NCI-H2196 treated with DMSO at 0.1 percent for 48 hours (cell line): Measurements from ENCODE around the gene DNAJC11.

ENCODE experiments used
- DNase-seq: peaks from one replicate; lab custom pipeline; 2025; ENCODE audit not compliant: unreplicated experiment; lab: John Stamatoyannopoulos, UW

Gene DNAJC11

GRCh38 chr1:6627031-6627430 is 74.6 kb downstream of the DNAJC11 start:
- no peak for DNase-seq

- DNase-seq: no peak
These were observed 75.9 kb downstream of the DNAJC11 start for GRCh38 chr1:6625584-6626149.

GRCh38 chr1:6624710-6625583 is 76.7 kb downstream of the DNAJC11 start, which contains the start of gene THAP3:
TSS of gene THAP3 (plus strand) at chr1:6624868. CDS start at chr1:6625219, 351 bp downstream.
- DNase-seq: peak; percentile 80

- no peak for DNase-seq
These were observed 78.2 kb downstream of the DNAJC11 start for GRCh38 chr1:6623269-6623965.

GRCh38 chr1:6622396-6623152 is 79.0 kb downstream of the DNAJC11 start:
- no peak for DNase-seq

GRCh38 chr1:6621429-6622391 is 79.9 kb downstream of the DNAJC11 start:
- DNase-seq: no peak

- DNase-seq: no peak
These were observed 82.6 kb downstream of the DNAJC11 start for GRCh38 chr1:6619045-6619444.

GRCh38 chr1:6614929-6615785 is 86.5 kb downstream of the DNAJC11 start:
- no peak for DNase-seq

- no peak for DNase-seq
These were observed 87.3 kb downstream of the DNAJC11 start for GRCh38 chr1:6614019-6614928.

GRCh38 chr1:6613361-6614018 is 88.1 kb downstream of the DNAJC11 start, which contains the start of gene PHF13:
TSS of gene PHF13 (plus strand) at chr1:6613731. CDS start at chr1:6614067, 336 bp downstream.
- DNase-seq: peak; percentile 97

- no peak for DNase-seq
These were observed 88.8 kb downstream of the DNAJC11 start for GRCh38 chr1:6612641-6613360.

- DNase-seq: no peak
These were observed 97.6 kb downstream of the DNAJC11 start for GRCh38 chr1:6603915-6604558.

GRCh38 chr1:6603238-6603914 is 98.2 kb downstream of the DNAJC11 start:
- DNase-seq: no peak

- peak; percentile 80 for DNase-seq
These were observed 98.9 kb downstream of the DNAJC11 start, which contains the start of gene KLHL21 for GRCh38 chr1:6602669-6603237. TSS of gene KLHL21 (minus strand) at chr1:6602869. CDS start at chr1:6602817, 52 bp downstream.
